8988T (cell line): ENCODE measurements around the gene DNAAF3.

Source experiments
- DNase-seq: peaks from one replicate; pipeline ENCODE4 v3.0.0; 2011

The DNAAF3 gene

GRCh38 chr19:55115446-55116065, 50.9 kb downstream of the DNAAF3 start:
- DNase-seq: no peak

GRCh38 chr19:55114566-55115145, 51.8 kb downstream of the DNAAF3 start:
- DNase-seq: no peak

GRCh38 chr19:55113570-55114039, 52.8 kb downstream of the DNAAF3 start:
- no peak for DNase-seq

- DNase-seq: no peak
Measured at GRCh38 chr19:55112777-55113569, 53.4 kb downstream of the DNAAF3 start.

GRCh38 chr19:55112246-55112776, 54.1 kb downstream of the DNAAF3 start:
- no peak for DNase-seq

- DNase-seq: no peak
Measured at GRCh38 chr19:55111238-55111831, 55.1 kb downstream of the DNAAF3 start.

GRCh38 chr19:55109527-55110291, 56.7 kb downstream of the DNAAF3 start:
- DNase-seq: no peak
